ENCODE measurements around the gene CA11. TPM values are rescaled to one million over a fixed set of nuclear protein-coding genes. Genes with fewer than 3 reads are reported as not detected.
"Not testable (repeated sequence)": the region's sequence is repeated elsewhere in the genome, so short reads cannot be mapped to it uniquely, and the experiment has no call there.

CA11 gene
- 13.1 and 13.5 TPM in 2 replicates for polyA plus RNA-seq (2012; rRNA removed)
- polyA plus RNA-seq (2012; cell fraction: cytosol; rRNA removed): 12.8 and 15.5 TPM in 2 replicates
- 10.4 and 10.7 TPM in 2 replicates for polyA plus RNA-seq (2012; cell fraction: nucleus; rRNA removed)

- H3K4me2 ChIP-seq: peak within 1 kb of the TSS; percentile 99
- DNase-seq: peak; percentile 96
- peaks cover 4 to 6% of the 10 kb centered on the region in 2 experiments; a peak in 2 of 4 replicates for H3K4me1 ChIP-seq (ENCODE audit: control insufficient read depth in 1 of 2, insufficient read depth in 2 of 2, low read depth in 1 of 2, low read length in 1 of 2)
- ChIA-PET CTCF (interaction anchor here (0.6 to 2.7 kb wide), 27 partner anchors 8 to 324 kb away, joined by 3 to 35 read pairs (median 4); partner anchors contain the start of genes BAX, FUT1 and HSD17B14), POLR2A (interaction anchor here (0.6 to 1.9 kb wide), 7 partner anchors 12 to 149 kb away, joined by 3 to 9 read pairs (median 6); partner anchors contain the start of genes RPL18 and SPHK2)
- no peaks in the 10 kb centered on the region for H3K79me2 ChIP-seq (ENCODE audit: insufficient read depth)
- peak; percentile 57; the same call in 1 of the 2 replicates for TF ChIP-seq MXI1 (IDR thresholded peaks at IDR 0.05; ENCODE audit: low read depth, low read length)
- TF ChIP-seq, protein P1, sequence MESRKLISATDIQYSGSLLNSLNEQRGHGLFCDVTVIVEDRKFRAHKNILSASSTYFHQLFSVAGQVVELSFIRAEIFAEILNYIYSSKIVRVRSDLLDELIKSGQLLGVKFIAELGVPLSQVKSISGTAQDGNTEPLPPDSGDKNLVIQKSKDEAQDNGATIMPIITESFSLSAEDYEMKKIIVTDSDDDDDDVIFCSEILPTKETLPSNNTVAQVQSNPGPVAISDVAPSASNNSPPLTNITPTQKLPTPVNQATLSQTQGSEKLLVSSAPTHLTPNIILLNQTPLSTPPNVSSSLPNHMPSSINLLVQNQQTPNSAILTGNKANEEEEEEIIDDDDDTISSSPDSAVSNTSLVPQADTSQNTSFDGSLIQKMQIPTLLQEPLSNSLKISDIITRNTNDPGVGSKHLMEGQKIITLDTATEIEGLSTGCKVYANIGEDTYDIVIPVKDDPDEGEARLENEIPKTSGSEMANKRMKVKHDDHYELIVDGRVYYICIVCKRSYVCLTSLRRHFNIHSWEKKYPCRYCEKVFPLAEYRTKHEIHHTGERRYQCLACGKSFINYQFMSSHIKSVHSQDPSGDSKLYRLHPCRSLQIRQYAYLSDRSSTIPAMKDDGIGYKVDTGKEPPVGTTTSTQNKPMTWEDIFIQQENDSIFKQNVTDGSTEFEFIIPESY (IDR thresholded peaks at IDR 0.05; ENCODE audit: borderline replicate concordance, low read depth): no peak
- 0 out of 2 replicates have a peak, but pooled peaks have one; percentile 31 for TF ChIP-seq TAF1 (IDR thresholded peaks at IDR 0.05; ENCODE audit: borderline replicate concordance, low read depth, low read length)
- TF ChIP-seq, protein P2, sequence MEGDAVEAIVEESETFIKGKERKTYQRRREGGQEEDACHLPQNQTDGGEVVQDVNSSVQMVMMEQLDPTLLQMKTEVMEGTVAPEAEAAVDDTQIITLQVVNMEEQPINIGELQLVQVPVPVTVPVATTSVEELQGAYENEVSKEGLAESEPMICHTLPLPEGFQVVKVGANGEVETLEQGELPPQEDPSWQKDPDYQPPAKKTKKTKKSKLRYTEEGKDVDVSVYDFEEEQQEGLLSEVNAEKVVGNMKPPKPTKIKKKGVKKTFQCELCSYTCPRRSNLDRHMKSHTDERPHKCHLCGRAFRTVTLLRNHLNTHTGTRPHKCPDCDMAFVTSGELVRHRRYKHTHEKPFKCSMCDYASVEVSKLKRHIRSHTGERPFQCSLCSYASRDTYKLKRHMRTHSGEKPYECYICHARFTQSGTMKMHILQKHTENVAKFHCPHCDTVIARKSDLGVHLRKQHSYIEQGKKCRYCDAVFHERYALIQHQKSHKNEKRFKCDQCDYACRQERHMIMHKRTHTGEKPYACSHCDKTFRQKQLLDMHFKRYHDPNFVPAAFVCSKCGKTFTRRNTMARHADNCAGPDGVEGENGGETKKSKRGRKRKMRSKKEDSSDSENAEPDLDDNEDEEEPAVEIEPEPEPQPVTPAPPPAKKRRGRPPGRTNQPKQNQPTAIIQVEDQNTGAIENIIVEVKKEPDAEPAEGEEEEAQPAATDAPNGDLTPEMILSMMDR (IDR thresholded peaks at IDR 0.05): peak; percentile 76
- TF ChIP-seq POLR2AphosphoS5 (IDR thresholded peaks at IDR 0.05; ENCODE audit: low read depth, low read length): no peak
- TF ChIP-seq RAD21 (IDR thresholded peaks at IDR 0.05; ENCODE audit: low read length): peak; percentile 90
- TF ChIP-seq SMC3 (IDR thresholded peaks at IDR 0.05; ENCODE audit: low read depth, low read length): peak; percentile 65
- TF ChIP-seq MAX (IDR thresholded peaks at IDR 0.05; ENCODE audit: low read depth): peak; percentile 81; the same call in 1 of the 2 replicates
- peak; percentile 70 for TF ChIP-seq CHD2 (IDR thresholded peaks at IDR 0.05; ENCODE audit: low read length, partially characterized antibody)
- TF ChIP-seq GABPA (IDR thresholded peaks at IDR 0.05; ENCODE audit: low read depth): no peak
- no peak for TF ChIP-seq USF2 (IDR thresholded peaks at IDR 0.05; ENCODE audit: borderline replicate concordance, low read depth, low read length)
- H3K9me2 ChIP-seq: no peaks in the 10 kb centered on the region
- peaks cover 11% of the 10 kb centered on the region for H3F3A ChIP-seq (replicated peaks; ENCODE audit: insufficient read depth)
- H3K9ac ChIP-seq: peak within 1 kb of the TSS; percentile 55
- WGBS (ENCODE audit: low lambda C conversion rate): under 1% methylated on average over 29 of the region's 33 CpGs
- no peaks in the 10 kb centered on the region for H3K36me3 ChIP-seq (replicated peaks in 1 of 2; ENCODE audit: control insufficient read depth in 1 of 2, insufficient read depth in 2 of 2, low read length in 1 of 2)
- H3K27me3 ChIP-seq (ENCODE audit: insufficient read depth): no peaks in the 10 kb centered on the region
- H3K4me3 ChIP-seq (ENCODE audit: low read depth in 2 of 2, low read length in 1 of 2): peak within 1 kb of the TSS; percentile 43 to 74
- peak within 1 kb of the TSS; percentile 96 for H2AFZ ChIP-seq (ENCODE audit: low read depth)
- H3K9me3 ChIP-seq: no peaks in the 10 kb centered on the region
- H3K27ac ChIP-seq (ENCODE audit: low read depth in 2 of 2, low read length in 1 of 2): peak within 1 kb of the TSS; percentile 54 to 69
- H4K20me1 ChIP-seq (ENCODE audit: insufficient read depth): no peaks in the 10 kb centered on the region
These were observed at the start of gene CA11 for GRCh38 chr19:48646001-48646721. Gene CA11 (minus strand): TSS chr19:48646187. CDS start chr19:48645632, 555 bp downstream.

GRCh38 chr19:48693629-48694028 is 47.6 kb upstream of the CA11 start:
- WGBS (ENCODE audit: low lambda C conversion rate): 88% methylated on average over 9 of the region's 9 CpGs

More at GRCh38 chr19:48693629-48694028, 47.6 kb upstream of the CA11 start:
- CTCF ChIA-PET: interaction anchor here (0.9 to 1.2 kb wide), 3 partner anchors 18 to 48 kb away, joined by 3 to 4 read pairs (median 3); partner anchors contain the start of gene CA11
- POLR2A ChIA-PET; H4K20me1 ChIP-seq (ENCODE audit: insufficient read depth); H3K27ac ChIP-seq (ENCODE audit: low read depth in 2 of 2, low read length in 1 of 2); H3K9me2 ChIP-seq; H3K9me3 ChIP-seq; H3K4me2 ChIP-seq; H2AFZ ChIP-seq (ENCODE audit: low read depth); H3K79me2 ChIP-seq (ENCODE audit: insufficient read depth); H3K9ac ChIP-seq; H3K4me1 ChIP-seq (ENCODE audit: control insufficient read depth in 1 of 2, insufficient read depth in 2 of 2, low read depth in 1 of 2, low read length in 1 of 2); DNase-seq; H3F3A ChIP-seq (replicated peaks; ENCODE audit: insufficient read depth); H3K27me3 ChIP-seq (ENCODE audit: insufficient read depth); H3K36me3 ChIP-seq (replicated peaks in 1 of 2; ENCODE audit: control insufficient read depth in 1 of 2, insufficient read depth in 2 of 2, low read length in 1 of 2); H3K4me3 ChIP-seq (ENCODE audit: low read depth in 2 of 2, low read length in 1 of 2): not testable (repeated sequence)

All from SK-N-SH (cell line).